SK-N-SH (cell line): Measurements from ENCODE around the gene TMEM179. TPM values are rescaled to one million over a fixed set of nuclear protein-coding genes. Genes with fewer than 3 reads are reported as not detected.

Source experiments
- CTCF ChIA-PET: fragments of 300-600, 350-600 bp; formaldehyde crosslinking; extraction: SDS; loops from one replicate; lab custom pipeline; 2021; lab: Yijun Ruan, JAX
- POLR2A ChIA-PET: fragments of 350-600 bp; sonication (Branson Sonifier 250); formaldehyde crosslinking; extraction: SDS; loops from one replicate; lab custom pipeline; 2020; ENCODE audit warnings: antibody characterized with exemption, inconsistent platforms; lab: Yijun Ruan, JAX
- DNase-seq: peaks from one replicate; pipeline ENCODE4 v3.0.0; 2012
- H2AFZ ChIP-seq: fragments of 200-600 bp; sonication (generic); 2 replicates; pipeline ENCODE4 v1.8.1; 2016; ENCODE audit warnings: antibody characterized with exemption, mild to moderate bottlenecking, low read depth
- H3F3A ChIP-seq: fragments of 200-600 bp; sonication (generic); replicated peaks from 2 replicates; pipeline ENCODE3; 2016; ENCODE audit warnings: antibody characterized with exemption, mild to moderate bottlenecking; ENCODE audit not compliant: insufficient read depth
- H3K27ac ChIP-seq, 2 experiments: fragments of 200-500 bp in 1 of 2; fragments of 200-600 bp in 1 of 2; sonication (Bioruptor generic) in 1 of 2; sonication (generic), shearing (Covaris generic) in 1 of 2; 2 replicates each; pipeline versions ENCODE4 v1.5.1 to v1.6.1; 2014 to 2016; ENCODE audit warnings: low read depth in 2 of 2, inconsistent platforms in 1 of 2, low read length in 1 of 2, mild to moderate bottlenecking in 1 of 2, mixed read lengths in 1 of 2
- H3K27me3 ChIP-seq: fragments of 200-600 bp; sonication (generic), shearing (Covaris generic); 2 replicates; pipeline ENCODE4 v1.6.1; 2016; ENCODE audit warnings: mixed run types; ENCODE audit not compliant: insufficient read depth
- H3K36me3 ChIP-seq, 2 experiments: fragments of 200-500 bp in 1 of 2; fragments of 200-600 bp in 1 of 2; sonication (Bioruptor generic) in 1 of 2; sonication (generic) in 1 of 2; replicated peaks in 1 of 2; 2 replicates each; pipeline versions ENCODE3 to v1.5.1; 2014 to 2016; ENCODE audit warnings: low read length in 1 of 2, mild to moderate bottlenecking in 1 of 2; ENCODE audit not compliant: insufficient read depth in 2 of 2, control insufficient read depth in 1 of 2
- H3K4me1 ChIP-seq, 2 experiments: fragments of 200-500 bp in 1 of 2; fragments of 200-600 bp in 1 of 2; sonication (Bioruptor generic) in 1 of 2; sonication (generic), shearing (Covaris generic) in 1 of 2; 2 replicates each; pipeline versions ENCODE4 v1.5.1 to v1.6.1; 2014 to 2016; ENCODE audit warnings: low read depth in 1 of 2, low read length in 1 of 2, mixed run types in 1 of 2; ENCODE audit not compliant: insufficient read depth in 2 of 2, control insufficient read depth in 1 of 2
- H3K4me2 ChIP-seq: fragments of 200-600 bp; sonication (generic), shearing (Covaris generic); 2 replicates; pipeline ENCODE4 v1.6.1; 2017; ENCODE audit warnings: mixed run types
- H3K4me3 ChIP-seq, 2 experiments: fragments of 200-500 bp in 1 of 2; fragments of 200-600 bp in 1 of 2; sonication (Bioruptor generic) in 1 of 2; sonication (generic), shearing (Covaris generic) in 1 of 2; 2 replicates each; pipeline versions ENCODE4 v1.5.1 to v1.8.1; 2014 to 2016; ENCODE audit warnings: low read depth in 2 of 2, inconsistent platforms in 1 of 2, low read length in 1 of 2, mild to moderate bottlenecking in 1 of 2, mixed read lengths in 1 of 2, moderate library complexity in 1 of 2
- H3K79me2 ChIP-seq: fragments of 200-600 bp; sonication (generic); 2 replicates; pipeline ENCODE4 v1.8.1; 2017; ENCODE audit warnings: mild to moderate bottlenecking; ENCODE audit not compliant: insufficient read depth
- H3K9ac ChIP-seq: fragments of 200-600 bp; sonication (generic); 2 replicates; pipeline ENCODE4 v1.6.1; 2017; ENCODE audit warnings: mixed run types
- H3K9me2 ChIP-seq: fragments of 200-600 bp; sonication (generic); 2 replicates; pipeline ENCODE4 v1.6.1; 2017; ENCODE audit warnings: mixed run types
- H3K9me3 ChIP-seq: fragments of 200-600 bp; sonication (generic); 2 replicates; pipeline ENCODE4 v1.6.1; 2017; ENCODE audit warnings: mixed run types, mild to moderate bottlenecking, moderate library complexity
- H4K20me1 ChIP-seq: fragments of 200-600 bp; sonication (generic); 2 replicates; pipeline ENCODE4 v1.6.1; 2017; ENCODE audit warnings: mild to moderate bottlenecking, mixed run types; ENCODE audit not compliant: insufficient read depth
- EZH2phosphoT487 ChIP-seq: fragments of 200-600 bp; sonication (generic); IDR thresholded peaks from 2 replicates; pipeline ENCODE4 v1.6.1; 2017; ENCODE audit warnings: low read depth, mixed run types, mild to moderate bottlenecking, antibody characterized with exemption, moderate library complexity, borderline replicate concordance
- FOSL2 ChIP-seq: IDR thresholded peaks from 2 replicates; pipeline ENCODE4 v1.4.0; 2012; ENCODE audit warnings: low read depth, mild to moderate bottlenecking, moderate library complexity, borderline replicate concordance
- FOXJ3 ChIP-seq: sonication (generic); formaldehyde crosslinking; IDR thresholded peaks from 2 replicates; pipeline ENCODE4 v1.5.1; 2020; ENCODE audit warnings: mild to moderate bottlenecking, missing genetic modification reagents
- FOXM1 ChIP-seq: IDR thresholded peaks from 2 replicates; pipeline ENCODE4 v1.4.0; 2012; ENCODE audit warnings: low read depth, mild to moderate bottlenecking
- GATA2 ChIP-seq: sonication (generic); formaldehyde crosslinking; IDR thresholded peaks from 2 replicates; pipeline ENCODE4 v1.5.0; 2020; ENCODE audit warnings: mild to moderate bottlenecking, missing genetic modification reagents
- IRF3 ChIP-seq: fragments of 150-350 bp; IDR thresholded peaks from 2 replicates; pipeline ENCODE4 v1.6.1; 2016; ENCODE audit warnings: mild to moderate bottlenecking, low read depth, low read length
- JUND ChIP-seq: IDR thresholded peaks from 2 replicates; pipeline ENCODE4 v1.4.0; 2012
- MEF2A ChIP-seq: IDR thresholded peaks from 2 replicates; pipeline ENCODE4 v1.4.0; 2012; ENCODE audit warnings: low read depth, borderline replicate concordance
- NRF1 ChIP-seq: IDR thresholded peaks from 2 replicates; pipeline ENCODE4 v1.6.1; 2012; ENCODE audit warnings: low read depth, mild to moderate bottlenecking, low read length
- POLR2AphosphoS5 ChIP-seq: IDR thresholded peaks from 2 replicates; pipeline ENCODE4 v1.6.1; 2012; ENCODE audit warnings: low read depth, low read length
- RCOR1 ChIP-seq: fragments of 150-350 bp; IDR thresholded peaks from 2 replicates; pipeline ENCODE4 v1.6.1; 2017; ENCODE audit warnings: antibody characterized with exemption, low read length
- RFX5 ChIP-seq: IDR thresholded peaks from 2 replicates; pipeline ENCODE4 v1.6.1; 2012; ENCODE audit warnings: mild to moderate bottlenecking, improper control_type of control experiment, low read length
- SMC3 ChIP-seq: IDR thresholded peaks from 2 replicates; pipeline ENCODE4 v1.6.1; 2012; ENCODE audit warnings: low read depth, low read length, improper control_type of control experiment
- TCF12 ChIP-seq: IDR thresholded peaks from 2 replicates; pipeline ENCODE4 v1.4.0; 2012
- TEAD4 ChIP-seq: IDR thresholded peaks from 2 replicates; pipeline ENCODE4 v1.4.0; 2012; ENCODE audit warnings: mild to moderate bottlenecking, borderline replicate concordance; ENCODE audit not compliant: insufficient read depth
- YY1 ChIP-seq: IDR thresholded peaks from 2 replicates; pipeline ENCODE4 v1.4.0; 2012; ENCODE audit warnings: low read depth, mild to moderate bottlenecking
- WGBS: methylation state at CpG from one replicate; pipeline ENCODE4 v1.1.6; 2017; ENCODE audit warnings: low lambda C conversion rate; 5-methylcytosine and 5-hydroxymethylcytosine counted together
- polyA plus RNA-seq, 3 experiments: library from polyadenylated mRNA; depleted of rRNA; stranded (reverse); fragments of >200 nt; gene quantifications; 2 replicates each; pipeline ENCODE4 v1.2.3, GENCODE V29; 2012
- TF ChIP-seq, protein P1 (sequence below): IDR thresholded peaks from 2 replicates; pipeline ENCODE4 v1.4.0; 2012; ENCODE audit warnings: low read depth
- TF ChIP-seq, protein P2 (sequence below): IDR thresholded peaks from 2 replicates; pipeline ENCODE4 v1.4.0; 2012; ENCODE audit warnings: low read depth, borderline replicate concordance
- TF ChIP-seq, protein P3 (sequence below): fragments of 150-350 bp; IDR thresholded peaks from 2 replicates; pipeline ENCODE4 v1.6.1; 2017; ENCODE audit warnings: antibody characterized with exemption, low read length, low read depth, borderline replicate concordance
- TF ChIP-seq, protein P4 (sequence below): IDR thresholded peaks from 2 replicates; pipeline ENCODE4; 2012

The TMEM179 gene
- polyA plus RNA-seq, 1 of the 3 experiments (the other 2 are of a cell fraction), result 1.7 TPM

DNA sequence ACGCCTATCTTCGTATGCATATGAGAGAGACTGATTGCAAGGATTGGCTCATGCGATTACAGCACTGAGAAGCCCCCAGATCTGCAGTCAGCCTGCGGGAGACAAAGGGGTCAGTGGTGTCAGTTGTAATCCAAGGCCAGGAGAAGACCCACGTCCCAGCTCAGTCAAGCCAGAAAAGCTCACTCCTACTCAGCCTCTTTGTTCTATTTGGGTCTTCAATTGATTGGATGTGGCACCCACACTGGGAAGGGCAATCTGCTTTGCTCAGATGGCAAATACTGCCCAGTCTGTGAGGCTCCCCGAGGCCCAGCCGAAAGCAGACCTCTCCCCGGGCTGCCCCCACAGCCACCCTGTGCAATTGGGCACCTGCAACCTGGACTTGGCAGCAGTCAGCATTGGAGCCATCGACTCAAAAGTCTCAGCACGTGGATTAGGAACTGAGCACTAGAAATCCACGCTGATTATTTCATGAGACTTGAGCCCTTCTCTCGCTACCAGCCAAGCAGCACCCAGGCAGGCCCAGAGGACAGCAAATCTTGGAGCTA, 39.6 kb upstream of the TMEM179 start:
- H3K27me3 ChIP-seq, result no peaks in the 10 kb centered on the region
- no peak overlapping the region for H3K27ac ChIP-seq
- no peaks in the 10 kb centered on the region for H4K20me1 ChIP-seq
- H3K4me1 ChIP-seq, result peaks cover 0 to 4% of the 10 kb centered on the region in 2 experiments; a peak in 1 of 4 replicates
- CTCF ChIA-PET, result interaction anchor here (1.0 to 2.0 kb wide), 4 partner anchors 55 to 566 kb away, joined by 3 to 10 read pairs (median 4); no protein-coding TSS in a partner anchor
- DNase-seq, result no peak
- no peak overlapping the region for H3K4me3 ChIP-seq
- no peaks in the 10 kb centered on the region for H3K79me2 ChIP-seq
- no peaks in the 10 kb centered on the region for H3F3A ChIP-seq
- 57% methylated on average over 11 of the region's 12 CpGs for WGBS
- H2AFZ ChIP-seq, result no peak overlapping the region
- TF ChIP-seq, protein P1, sequence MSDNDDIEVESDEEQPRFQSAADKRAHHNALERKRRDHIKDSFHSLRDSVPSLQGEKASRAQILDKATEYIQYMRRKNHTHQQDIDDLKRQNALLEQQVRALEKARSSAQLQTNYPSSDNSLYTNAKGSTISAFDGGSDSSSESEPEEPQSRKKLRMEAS, result no peak
- no peak for TF ChIP-seq YY1
- no peak for TF ChIP-seq TEAD4
- no peak for TF ChIP-seq EZH2phosphoT487
- TF ChIP-seq, protein P2, sequence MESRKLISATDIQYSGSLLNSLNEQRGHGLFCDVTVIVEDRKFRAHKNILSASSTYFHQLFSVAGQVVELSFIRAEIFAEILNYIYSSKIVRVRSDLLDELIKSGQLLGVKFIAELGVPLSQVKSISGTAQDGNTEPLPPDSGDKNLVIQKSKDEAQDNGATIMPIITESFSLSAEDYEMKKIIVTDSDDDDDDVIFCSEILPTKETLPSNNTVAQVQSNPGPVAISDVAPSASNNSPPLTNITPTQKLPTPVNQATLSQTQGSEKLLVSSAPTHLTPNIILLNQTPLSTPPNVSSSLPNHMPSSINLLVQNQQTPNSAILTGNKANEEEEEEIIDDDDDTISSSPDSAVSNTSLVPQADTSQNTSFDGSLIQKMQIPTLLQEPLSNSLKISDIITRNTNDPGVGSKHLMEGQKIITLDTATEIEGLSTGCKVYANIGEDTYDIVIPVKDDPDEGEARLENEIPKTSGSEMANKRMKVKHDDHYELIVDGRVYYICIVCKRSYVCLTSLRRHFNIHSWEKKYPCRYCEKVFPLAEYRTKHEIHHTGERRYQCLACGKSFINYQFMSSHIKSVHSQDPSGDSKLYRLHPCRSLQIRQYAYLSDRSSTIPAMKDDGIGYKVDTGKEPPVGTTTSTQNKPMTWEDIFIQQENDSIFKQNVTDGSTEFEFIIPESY, result no peak
- TF ChIP-seq FOXM1, result no peak
- no peak for TF ChIP-seq NRF1
- TF ChIP-seq RCOR1, result no peak
- no peaks in the 10 kb centered on the region for H3K9me3 ChIP-seq
- H3K9me2 ChIP-seq, result no peaks in the 10 kb centered on the region
- H3K4me2 ChIP-seq, result no peak overlapping the region
- no peaks in the 10 kb centered on the region for H3K36me3 ChIP-seq
- no peak overlapping the region for H3K9ac ChIP-seq
- POLR2A ChIA-PET, result no interaction called here

DNA sequence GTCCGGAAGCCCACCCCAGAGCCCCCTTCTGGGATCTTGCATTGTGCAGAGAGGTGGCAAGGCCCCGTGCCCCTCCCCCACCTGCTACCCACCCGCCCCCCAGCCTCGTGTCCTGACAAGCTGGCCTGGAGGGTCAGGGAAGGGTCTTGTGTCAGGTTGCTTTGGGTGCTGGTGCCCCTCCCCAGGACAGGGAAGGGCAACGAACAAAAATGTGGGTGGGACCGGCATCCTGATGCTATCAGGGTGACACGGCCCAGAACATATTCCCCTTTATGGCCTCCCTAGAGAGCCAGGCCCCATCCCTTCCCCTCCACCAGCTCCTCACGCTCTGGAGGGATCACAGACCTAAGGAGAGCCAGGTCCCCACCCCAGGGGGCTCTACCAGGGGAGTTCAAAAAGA, 38.7 kb upstream of the TMEM179 start:
- WGBS, result 50% methylated on average over 3 of the region's 8 CpGs
- Histone ChIP-seq H3K79me2 (no peaks in the 10 kb centered on the region), H3K9me3 (no peaks in the 10 kb centered on the region), H3K4me1 (peaks cover 0 to 4% of the 10 kb centered on the region in 2 experiments; a peak in 1 of 4 replicates), H3K27ac (no peak overlapping the region), H3F3A (no peaks in the 10 kb centered on the region), H2AFZ (no peak overlapping the region), H3K27me3 (no peaks in the 10 kb centered on the region), H3K9ac (no peak overlapping the region), H3K36me3 (no peaks in the 10 kb centered on the region), H3K9me2 (no peaks in the 10 kb centered on the region), H3K4me3 (no peak overlapping the region), H4K20me1 (no peaks in the 10 kb centered on the region), H3K4me2 (no peak overlapping the region)
- DNase-seq, result no peak
- ChIA-PET CTCF (interaction anchor here (1.8 to 2.0 kb wide), 2 partner anchors 65 to 506 kb away, joined by 6 to 10 read pairs; no protein-coding TSS in a partner anchor), POLR2A (no interaction called here)
- TF ChIP-seq YY1, result no peak
- TF ChIP-seq SMC3, result no peak
- TF ChIP-seq POLR2AphosphoS5, result no peak
- TF ChIP-seq RFX5, result no peak
- TF ChIP-seq, protein P2, result no peak
- TF ChIP-seq TEAD4, result no peak
- no peak for TF ChIP-seq IRF3
- TF ChIP-seq FOXJ3 (CRISPR knock-in tag), result no peak
- TF ChIP-seq JUND, result no peak
- TF ChIP-seq FOSL2, result no peak
- TF ChIP-seq, protein P3, sequence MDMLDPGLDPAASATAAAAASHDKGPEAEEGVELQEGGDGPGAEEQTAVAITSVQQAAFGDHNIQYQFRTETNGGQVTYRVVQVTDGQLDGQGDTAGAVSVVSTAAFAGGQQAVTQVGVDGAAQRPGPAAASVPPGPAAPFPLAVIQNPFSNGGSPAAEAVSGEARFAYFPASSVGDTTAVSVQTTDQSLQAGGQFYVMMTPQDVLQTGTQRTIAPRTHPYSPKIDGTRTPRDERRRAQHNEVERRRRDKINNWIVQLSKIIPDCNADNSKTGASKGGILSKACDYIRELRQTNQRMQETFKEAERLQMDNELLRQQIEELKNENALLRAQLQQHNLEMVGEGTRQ, result no peak
- no peak for TF ChIP-seq GATA2 (CRISPR knock-in tag)
- TF ChIP-seq, protein P4, sequence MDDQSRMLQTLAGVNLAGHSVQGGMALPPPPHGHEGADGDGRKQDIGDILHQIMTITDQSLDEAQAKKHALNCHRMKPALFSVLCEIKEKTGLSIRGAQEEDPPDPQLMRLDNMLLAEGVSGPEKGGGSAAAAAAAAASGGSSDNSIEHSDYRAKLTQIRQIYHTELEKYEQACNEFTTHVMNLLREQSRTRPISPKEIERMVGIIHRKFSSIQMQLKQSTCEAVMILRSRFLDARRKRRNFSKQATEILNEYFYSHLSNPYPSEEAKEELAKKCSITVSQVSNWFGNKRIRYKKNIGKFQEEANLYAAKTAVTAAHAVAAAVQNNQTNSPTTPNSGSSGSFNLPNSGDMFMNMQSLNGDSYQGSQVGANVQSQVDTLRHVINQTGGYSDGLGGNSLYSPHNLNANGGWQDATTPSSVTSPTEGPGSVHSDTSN, result no peak
- TF ChIP-seq MEF2A, result no peak
- TF ChIP-seq, protein P1, result no peak
- TF ChIP-seq TCF12, result no peak
